ENCODE results near the gene USP35.

The USP35 gene, protein sequence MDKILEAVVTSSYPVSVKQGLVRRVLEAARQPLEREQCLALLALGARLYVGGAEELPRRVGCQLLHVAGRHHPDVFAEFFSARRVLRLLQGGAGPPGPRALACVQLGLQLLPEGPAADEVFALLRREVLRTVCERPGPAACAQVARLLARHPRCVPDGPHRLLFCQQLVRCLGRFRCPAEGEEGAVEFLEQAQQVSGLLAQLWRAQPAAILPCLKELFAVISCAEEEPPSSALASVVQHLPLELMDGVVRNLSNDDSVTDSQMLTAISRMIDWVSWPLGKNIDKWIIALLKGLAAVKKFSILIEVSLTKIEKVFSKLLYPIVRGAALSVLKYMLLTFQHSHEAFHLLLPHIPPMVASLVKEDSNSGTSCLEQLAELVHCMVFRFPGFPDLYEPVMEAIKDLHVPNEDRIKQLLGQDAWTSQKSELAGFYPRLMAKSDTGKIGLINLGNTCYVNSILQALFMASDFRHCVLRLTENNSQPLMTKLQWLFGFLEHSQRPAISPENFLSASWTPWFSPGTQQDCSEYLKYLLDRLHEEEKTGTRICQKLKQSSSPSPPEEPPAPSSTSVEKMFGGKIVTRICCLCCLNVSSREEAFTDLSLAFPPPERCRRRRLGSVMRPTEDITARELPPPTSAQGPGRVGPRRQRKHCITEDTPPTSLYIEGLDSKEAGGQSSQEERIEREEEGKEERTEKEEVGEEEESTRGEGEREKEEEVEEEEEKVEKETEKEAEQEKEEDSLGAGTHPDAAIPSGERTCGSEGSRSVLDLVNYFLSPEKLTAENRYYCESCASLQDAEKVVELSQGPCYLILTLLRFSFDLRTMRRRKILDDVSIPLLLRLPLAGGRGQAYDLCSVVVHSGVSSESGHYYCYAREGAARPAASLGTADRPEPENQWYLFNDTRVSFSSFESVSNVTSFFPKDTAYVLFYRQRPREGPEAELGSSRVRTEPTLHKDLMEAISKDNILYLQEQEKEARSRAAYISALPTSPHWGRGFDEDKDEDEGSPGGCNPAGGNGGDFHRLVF

DNA sequence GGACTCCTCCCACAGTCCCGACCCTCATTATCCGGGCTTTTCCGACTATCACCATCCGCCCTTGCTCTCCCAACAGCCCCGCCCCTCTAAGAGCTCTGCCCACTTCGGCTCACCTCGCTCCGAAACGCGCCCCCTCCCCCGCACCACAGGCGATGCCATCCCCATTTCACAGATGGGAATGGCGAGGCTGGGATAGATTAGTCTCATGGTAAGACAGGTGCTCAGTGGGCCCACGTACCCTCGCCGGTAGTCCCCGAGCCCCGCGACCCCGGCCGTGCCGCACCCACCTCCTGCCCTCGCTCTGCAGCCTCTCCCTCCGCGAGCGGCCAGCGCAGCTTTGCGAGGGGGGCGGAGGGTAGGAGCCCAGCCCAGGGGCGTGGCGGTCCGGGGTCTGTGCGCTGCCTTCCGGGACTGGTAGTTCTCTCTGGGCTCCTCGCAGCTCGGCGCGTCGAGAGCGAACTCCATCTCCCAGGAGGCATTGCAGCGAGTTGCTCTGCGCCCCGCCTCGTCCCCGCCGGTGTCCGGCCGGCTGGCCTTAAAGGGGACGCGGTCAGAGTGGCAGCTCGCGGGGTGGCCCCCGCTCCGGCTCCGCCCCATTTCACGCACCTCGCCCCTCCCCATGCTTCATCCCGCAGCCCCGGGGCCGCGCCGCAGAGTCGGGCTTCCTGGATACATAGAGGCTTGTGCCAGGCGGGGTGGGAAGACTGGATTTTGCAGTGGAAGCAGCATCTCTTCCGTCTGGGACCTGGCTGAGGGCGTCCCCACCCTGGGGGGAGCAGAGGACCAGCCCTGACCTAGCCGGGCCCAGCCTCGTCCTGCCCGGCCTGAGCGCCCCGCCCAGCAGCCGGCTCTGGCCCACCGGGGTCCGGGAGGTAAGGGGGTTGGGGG lies at the start of gene USP35, which contains the start of gene KCTD21:
Gene USP35, plus strand, starts transcription at position 634 of the 888 bp plus-strand sequence. CDS start 7,327 bp downstream, outside the sequence.
Gene KCTD21, minus strand, starts transcription at position 341 of the 888 bp plus-strand sequence. CDS start 14,072 bp downstream, outside the sequence.
- peak; percentile 78 for DNase-seq (ENCODE audit: low read depth)

DNA sequence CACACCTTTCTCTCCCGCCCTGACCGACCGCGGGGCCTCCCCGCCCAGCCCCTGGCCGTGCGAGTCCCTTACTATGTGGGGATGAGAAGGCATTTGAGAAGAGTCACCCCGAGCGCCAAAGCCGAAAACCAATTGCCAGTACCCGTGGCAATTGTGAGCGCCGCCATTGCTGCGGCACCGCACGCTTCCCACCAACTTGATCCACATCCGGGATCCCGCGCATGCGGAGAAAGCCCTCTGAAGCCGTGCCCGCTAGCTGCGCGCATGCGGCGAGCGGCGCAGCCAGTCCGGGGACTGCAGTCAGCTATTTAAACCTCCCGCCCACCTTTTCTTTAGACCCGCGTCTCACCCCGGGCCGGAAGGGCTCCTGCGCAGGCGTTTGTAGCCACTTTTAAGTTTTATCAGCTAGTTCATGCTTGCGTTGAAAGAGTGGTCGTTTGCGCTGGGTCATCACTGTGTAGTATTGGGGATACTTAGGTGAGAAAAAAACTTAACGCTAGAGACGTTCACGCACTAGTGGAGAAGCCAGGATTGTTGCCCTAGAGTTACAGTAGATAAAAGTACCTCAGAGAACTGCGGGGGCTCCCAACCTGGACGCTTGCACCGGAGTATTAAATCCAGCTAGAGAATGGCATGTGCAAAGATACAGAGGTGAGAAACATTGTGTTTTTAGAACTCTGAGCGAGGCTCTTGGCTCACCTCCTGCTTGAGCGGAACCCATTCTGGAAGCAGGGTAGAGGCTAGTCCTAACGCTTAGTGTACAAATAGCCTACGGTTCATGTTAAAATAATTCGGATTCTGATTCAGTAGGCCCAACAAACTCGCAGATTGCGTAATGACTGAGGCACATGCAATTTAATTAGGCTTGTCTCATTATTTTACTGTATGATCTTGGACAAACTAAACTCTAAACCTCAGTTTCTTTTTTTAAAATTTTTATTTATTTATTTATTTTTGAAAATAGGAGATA lies 49.0 kb upstream of the USP35 start, which contains the start of gene ALG8:
Gene ALG8, minus strand, starts transcription at position 205 of the 970 bp plus-strand sequence. Its CDS starts 38 bp downstream, at position 167.
- peak; percentile 95 for DNase-seq (ENCODE audit: low read depth)

DNA sequence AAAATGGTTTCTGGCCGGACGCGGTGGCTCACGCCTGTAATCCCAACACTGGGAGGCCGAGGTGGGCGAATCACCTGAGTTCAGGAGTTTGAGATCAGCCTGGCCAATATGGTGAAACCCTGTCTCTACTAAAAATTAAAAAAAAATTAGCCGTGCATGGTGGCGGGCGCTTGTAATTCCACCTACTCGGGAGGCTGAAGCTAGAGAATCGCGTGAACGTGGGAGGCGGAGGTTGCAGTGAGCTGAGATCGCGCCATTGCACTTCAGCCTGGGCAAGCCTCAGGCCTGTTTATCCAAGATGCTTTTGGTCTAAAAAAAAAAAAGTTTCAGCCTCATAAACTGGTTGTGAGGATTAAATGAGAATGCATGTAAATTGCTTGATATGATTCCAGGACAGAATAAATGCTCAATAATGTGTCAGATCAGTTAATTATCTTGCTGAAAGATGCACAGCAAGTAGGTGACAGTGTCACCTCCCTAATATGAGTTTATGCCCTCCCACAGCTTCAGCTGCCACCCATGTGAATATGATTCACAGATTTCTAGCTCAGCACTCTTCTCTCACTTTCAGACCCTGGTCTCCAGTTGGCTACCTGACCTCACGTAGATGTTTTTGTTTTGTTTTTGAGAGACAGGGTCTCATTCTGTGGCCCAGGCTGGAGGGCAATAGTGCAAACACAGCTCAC lies 48.2 kb upstream of the USP35 start:
- DNase-seq (ENCODE audit: low read depth), result no peak

DNA sequence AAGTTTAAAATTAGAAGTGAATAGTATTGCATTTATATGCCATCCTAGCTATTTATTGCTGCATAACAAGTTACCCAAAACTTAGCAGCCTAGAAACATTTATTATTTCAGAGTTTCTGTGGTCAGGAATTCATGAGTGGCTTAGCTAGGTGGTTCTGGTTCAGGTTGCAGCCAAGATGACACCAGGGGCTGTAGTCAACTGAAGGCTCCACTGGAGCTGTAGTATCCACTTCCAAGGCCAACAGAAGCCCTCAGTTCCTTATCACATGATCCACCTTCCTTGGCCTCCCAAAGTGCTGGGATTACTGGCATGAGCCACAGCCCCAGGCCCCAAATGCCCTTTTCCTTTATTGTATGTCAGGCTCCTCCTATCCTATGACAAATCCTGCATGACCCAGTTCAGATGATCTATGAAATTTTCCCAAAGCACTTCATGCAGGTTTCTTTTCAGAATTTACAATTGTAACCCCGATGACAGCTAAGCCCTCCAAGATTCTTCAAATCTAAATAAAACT lies 43.2 kb upstream of the USP35 start:
- DNase-seq (ENCODE audit: low read depth), result no peak

DNA sequence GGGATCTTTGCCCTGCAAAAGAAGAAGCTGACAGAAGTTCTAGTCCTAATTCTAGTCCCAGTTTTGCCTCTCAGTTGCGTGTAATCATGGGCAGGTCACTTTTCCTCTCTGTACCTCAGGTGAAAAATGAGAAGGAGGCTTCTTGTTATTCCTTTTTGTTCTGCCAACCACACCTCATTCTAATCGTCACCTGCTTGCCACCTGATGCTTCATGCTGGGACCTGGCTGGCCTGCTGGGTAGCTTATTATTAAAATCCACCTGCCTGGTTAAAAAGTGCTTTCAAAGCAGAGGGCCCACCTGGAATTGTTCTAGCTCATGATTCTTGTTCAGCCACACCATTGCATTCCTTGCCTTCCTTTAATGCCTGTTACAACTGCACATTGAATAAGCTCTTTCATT lies 40.9 kb upstream of the USP35 start:
- no peak for DNase-seq (ENCODE audit: low read depth)

DNA sequence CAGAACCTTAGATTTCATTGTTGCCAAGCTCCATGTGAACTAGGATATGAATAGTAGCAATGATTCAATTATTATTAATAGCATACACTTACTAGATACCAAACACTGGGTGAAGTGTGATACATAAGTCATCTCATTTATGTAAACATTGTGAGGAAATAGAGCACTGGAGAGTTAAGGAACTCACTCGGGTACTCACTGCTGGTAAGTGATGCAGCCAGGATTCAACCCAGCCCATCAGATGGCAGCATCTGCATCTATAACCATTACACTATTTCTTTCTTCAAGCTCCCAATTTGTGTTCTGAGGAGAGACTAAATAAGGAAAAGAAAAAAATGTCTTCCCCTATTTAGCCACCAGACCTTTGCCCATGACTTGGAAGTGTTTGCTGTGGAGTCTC lies 39.1 kb upstream of the USP35 start:
- no peak for DNase-seq (ENCODE audit: low read depth)

DNA sequence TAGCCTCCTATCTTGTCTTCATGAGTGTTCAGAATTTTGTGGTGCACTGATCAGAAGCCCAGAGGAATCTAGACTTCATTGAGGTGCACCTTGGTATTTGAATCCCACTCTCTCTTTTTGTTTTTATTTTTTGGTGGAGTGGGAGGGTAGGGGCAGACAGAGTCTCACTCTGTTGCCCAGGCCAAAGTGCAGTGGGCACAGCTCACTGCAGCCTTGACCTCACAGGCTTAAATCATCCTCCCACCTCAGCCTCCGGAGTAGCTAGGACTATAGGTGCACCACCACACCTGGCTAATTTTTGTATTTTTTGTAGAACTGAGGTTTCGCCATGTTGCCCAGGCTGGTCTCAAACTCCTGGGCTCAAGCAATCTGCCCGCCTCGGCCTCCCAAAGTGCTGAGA lies 38.4 kb upstream of the USP35 start:
- no peak for DNase-seq (ENCODE audit: low read depth)

DNA sequence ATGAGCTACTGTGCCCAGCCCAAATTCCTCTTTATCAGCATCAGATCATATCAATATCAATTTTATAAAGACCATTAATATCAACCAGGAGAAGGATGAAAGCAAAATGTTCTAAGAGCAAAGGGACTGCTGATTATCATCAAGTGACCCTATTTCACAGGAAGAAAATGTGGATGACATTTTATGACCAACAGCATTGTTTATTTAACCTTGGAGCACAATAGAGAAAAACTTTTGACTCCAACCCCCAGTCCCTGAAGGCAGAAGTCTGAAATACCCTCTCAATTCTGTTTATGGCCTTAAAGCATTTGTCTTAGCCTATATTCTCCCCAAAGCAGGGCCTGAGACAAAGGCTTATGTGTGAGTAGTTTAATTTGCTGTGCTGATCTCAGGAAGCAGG lies 38.0 kb upstream of the USP35 start:
- DNase-seq (ENCODE audit: low read depth), result no peak

DNA sequence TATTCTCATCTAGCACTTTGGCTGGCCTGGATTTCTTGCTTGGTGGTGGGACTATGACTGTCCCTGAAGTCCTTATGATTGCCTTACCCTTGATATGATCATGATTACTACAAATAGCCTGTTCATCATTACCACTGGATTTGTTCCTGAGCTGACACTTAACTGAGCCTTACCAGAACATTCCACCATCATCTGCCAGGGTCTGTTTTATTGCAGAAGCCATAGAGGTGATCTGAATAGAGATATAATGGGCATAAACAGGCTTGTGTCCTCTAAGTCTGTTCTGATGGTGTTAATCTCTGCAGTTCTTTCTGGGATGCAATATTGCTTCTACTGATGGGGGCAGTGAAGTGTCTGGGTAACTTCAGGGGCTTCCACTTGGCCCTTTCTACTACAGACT lies 36.9 kb upstream of the USP35 start:
- DNase-seq (ENCODE audit: low read depth), result no peak

DNA sequence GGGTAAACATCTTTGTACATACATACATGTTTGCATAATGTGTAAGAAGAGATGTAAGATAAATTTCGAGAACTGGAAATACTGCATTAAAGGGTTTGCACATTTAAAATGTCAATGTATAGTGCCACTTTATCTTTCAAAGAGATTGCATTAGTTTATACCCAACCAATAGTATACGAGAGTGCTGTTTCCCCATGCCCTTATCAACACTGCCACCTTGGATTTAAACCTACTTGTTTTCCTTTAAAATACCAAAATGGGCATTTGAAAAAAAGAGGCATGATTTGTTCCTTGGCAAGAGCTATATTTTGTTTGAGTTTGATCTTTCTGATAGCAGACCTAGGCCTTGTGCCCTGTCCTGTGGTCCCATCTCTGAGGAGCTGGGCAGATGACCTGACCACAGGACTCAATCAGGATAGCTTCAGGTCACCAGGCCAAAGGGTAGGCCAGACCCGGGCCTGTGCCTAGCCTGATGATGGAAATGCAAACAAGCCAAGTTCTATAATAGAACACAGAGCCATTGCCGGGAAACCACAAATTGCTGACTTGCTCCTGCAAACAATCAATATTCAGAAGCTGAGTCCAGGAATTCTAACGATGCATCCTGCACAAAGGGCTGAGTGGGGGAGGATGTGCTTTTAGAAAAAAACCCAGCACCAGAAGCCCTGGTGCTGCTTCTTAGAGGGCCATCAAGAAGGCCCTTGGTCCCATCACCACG lies 32.4 kb upstream of the USP35 start:
- DNase-seq (ENCODE audit: low read depth), result no peak

DNA sequence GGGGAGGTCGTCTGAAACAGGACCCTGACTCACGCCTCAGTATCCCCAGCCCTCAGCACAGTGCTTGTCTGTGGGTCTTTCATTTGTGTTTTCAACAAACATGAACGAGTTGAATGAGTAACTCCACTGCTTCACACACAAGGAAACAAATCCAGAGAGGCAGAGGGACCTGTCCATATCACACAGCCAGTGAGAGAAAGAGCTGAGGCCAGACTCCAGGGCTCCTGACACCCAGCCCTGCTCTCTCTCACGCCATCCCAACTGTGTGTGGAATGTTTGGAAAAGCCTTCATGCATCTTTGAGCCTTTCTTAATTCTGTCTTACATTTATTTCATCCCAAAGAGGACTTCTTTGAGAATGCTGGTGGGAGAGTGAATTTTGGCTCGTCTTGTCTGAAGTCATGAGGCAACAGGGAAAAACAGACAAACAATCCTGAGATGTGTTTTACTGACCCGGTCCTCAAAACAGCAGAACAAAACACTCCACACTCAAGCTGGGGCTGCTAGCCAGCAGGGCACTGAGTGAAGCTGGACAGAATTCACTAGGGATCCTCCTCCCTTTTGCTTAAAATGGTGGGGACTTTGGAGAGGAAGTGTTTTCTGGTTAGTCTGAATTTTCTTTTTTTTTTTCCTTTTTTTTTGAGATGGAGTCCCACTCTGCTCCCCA lies 29.6 kb upstream of the USP35 start:
- no peak for DNase-seq (ENCODE audit: low read depth)

DNA sequence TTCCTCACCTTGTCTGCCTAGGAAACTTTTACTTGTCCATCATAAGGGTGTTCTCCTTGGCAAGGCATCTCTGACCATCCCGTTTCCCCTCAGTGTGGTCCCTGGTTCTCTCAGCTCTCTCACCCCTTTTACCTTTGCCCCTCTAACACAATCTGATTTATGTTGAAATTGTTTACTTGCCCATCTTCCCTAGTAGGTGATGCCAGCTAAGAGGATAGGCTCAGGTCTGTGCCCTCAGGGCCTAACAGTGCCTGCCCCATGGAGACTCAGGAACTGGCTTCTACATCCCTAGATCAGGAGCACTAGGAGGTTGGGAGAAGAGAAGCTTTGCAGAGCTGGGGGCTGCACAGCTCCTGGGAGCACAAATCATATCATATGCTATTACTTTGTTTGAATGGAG lies 28.2 kb upstream of the USP35 start:
- DNase-seq (ENCODE audit: low read depth), result no peak

DNA sequence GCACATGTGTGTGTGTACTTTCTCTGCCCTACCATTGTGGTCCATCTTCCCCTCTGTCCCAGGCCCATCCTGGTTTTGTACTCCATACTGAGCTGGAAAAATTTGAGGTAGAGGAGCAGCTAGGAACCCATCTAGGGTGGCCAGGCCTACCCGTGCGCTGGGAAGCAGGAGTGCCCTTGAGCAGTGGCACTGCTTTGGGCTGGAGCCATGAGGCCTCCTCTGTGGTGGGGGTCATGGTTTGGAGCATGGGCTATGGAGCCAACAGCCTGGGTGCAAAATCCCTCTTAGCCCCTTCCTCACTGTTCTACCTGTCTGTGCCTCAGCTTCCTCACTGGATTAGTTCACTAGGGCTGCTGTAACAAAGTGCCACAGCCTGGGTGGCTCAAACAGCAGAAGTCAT lies 27.4 kb upstream of the USP35 start:
- no peak for DNase-seq (ENCODE audit: low read depth)

DNA sequence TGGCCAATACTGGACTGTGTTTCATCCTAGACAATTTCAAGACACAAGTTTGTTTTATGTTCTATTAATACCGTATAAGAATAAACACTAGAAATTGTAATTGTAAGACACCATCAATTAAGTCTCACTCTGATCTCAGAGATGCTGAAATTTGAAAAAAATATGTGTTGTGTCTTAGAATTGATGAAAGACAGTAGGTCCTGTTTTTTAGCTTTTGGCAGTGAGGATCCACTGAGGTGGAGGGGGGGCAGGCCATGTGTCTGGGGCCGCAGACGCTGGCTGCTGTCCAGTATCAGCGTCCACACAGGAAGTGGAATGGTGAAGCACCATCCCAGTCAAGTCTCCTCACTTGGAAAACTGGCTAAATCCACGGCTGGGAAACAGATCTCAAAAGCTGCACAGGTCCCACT lies 26.8 kb upstream of the USP35 start:
- DNase-seq (ENCODE audit: low read depth), result no peak

DNA sequence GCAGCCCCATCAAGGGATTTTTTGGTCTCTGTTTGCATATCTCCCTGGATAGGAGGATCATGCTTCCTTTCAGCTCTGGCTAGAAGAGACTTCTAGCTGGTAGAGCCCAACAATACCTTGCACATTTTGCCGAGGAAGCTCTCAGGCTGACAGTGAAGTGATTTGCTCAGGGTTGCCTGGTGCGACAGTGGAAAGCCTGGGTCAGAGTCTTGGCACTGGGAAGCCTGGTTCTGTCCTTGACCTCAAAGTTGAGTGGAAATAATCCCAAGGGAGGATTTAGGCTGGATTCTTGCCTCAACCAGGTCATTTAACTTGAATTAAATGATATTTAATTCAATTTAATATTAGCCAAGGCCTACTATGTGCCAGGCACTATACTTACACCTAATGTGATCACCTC lies 24.9 kb upstream of the USP35 start:
- DNase-seq (ENCODE audit: low read depth), result no peak

DNA sequence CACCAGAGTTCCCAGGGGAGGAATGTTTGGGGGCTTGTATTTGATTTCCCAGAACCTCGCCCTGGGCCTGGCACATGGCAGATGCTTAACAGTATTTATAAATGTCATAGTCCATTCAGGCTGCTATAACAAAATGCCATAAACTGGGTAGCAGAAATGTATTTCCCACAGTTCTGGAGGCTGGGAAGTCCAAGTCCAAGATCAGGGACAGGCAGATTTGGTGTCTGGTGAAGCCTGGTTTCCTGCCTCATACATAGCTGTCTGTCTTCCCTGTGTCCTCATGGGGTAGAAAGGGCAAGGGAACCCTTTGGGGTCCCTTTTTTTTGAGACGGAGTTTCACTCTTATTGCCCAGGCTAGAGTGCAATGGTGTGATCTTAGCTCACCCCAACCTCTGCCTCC lies 24.2 kb upstream of the USP35 start:
- no peak for DNase-seq (ENCODE audit: low read depth)

DNA sequence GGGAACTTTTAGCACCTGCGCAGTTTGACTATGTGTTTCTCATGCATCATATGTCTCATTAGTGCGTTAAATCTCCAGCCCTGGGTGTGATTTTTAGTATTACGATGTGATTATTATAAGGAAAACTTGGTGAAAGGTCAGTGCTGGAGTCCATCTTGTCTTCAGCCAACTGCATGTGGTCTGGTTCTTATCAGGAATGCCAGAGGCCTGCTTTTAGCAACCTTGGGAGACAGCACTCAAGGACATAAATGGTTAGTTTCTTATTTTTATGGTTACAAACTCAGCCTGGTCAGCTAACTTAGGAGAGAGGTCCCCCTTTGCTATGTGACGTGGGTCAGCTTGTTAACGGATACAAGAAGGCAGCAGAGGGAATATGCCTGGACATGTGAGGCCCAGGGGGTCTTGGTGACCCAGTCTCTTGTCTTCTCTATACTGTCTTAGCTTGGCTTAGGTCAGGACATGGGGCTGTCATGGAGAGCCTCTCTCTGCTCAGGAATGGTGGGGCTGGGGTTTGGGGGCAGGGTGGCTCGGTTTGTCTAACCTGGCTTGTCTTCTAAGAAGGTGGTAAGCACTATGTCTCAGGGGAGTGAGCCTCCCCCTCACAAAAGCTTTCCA lies 21.8 kb upstream of the USP35 start:
- DNase-seq (ENCODE audit: low read depth), result no peak
